Astrocyte of the spinal cord (primary cell): ENCODE results near the gene TIMELESS.

Experiments used
- DNase-seq: peaks from one replicate; pipeline ENCODE4 v3.0.0; 2011; ENCODE audit warnings: low read depth, low spot score
- H3K4me3 ChIP-seq: 2 replicates; pipeline ENCODE4 v1.5.1; 2011; ENCODE audit warnings: low read depth, mild to moderate bottlenecking, low read length, moderate library complexity
- CTCF ChIP-seq: IDR thresholded peaks from 2 replicates; pipeline ENCODE4 v1.5.1; 2012; ENCODE audit warnings: low read depth, mild to moderate bottlenecking, low read length, inconsistent platforms
- in situ Hi-C: cut with HindIII; loops from 2 replicates; pipeline ENCODE4 v1.10.0; 2017; ENCODE audit warnings: low sequenced_read_pairs

Gene TIMELESS

GRCh38 chr12:56487448-56488040 is 38.3 kb upstream of the TIMELESS start:
- no peak for TF ChIP-seq CTCF
- H3K4me3 ChIP-seq, result peak overlapping the region; percentile 44
- in situ Hi-C loops, result no loop called here
- DNase-seq, result no peak

DNA sequence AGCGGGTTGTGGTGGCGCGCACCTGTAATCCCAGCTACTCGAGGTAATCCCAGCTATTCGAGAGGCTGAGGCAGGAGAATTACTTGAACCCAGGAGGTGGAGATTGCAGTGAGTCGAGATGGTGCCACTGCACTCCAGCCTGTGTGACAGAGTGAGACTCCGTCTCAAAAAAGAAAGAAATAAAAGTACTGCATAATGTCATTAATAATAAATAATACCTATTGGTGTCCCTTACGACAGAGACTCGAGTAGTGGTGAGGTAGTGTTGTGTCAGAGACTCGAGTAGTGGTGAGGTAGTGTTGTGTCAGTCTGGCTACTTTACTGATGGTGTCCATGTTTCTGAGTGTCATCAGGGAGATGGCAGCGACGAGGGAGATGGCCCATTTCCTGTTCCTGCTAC is 37.5 kb upstream of the TIMELESS start:
- TF ChIP-seq CTCF, result no peak
- no peak overlapping the region for H3K4me3 ChIP-seq
- no peak for DNase-seq
- in situ Hi-C loops, result no loop called here

GRCh38 chr12:56484566-56484965 is 35.3 kb upstream of the TIMELESS start:
- no peak for DNase-seq
- no peak overlapping the region for H3K4me3 ChIP-seq
- no peak for TF ChIP-seq CTCF
- in situ Hi-C loops, result no loop called here

DNA sequence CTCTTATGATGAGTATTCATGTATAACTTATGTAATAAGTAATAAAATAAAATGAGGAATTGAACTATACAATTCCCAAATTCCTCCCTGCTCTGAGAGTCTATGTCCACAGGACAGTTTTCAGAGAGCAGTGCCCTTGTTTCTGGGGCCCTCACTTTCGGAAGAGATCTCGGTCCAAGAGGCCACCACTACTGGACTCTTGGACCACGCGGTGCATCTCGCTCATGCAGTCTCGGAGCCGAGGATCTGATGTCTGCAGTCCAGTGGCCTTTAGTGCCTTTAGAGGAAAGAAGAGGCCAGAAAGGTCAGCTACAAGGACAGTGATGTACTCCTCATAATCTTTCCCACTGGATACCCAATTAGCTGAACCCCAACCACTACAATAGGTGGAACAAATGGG is 30.4 kb upstream of the TIMELESS start:
- in situ Hi-C loops, result no loop called here
- no peak for DNase-seq
- no peak overlapping the region for H3K4me3 ChIP-seq
- no peak for TF ChIP-seq CTCF

GRCh38 chr12:56477521-56478225 is 28.4 kb upstream of the TIMELESS start:
- DNase-seq, result no peak
- no peak for TF ChIP-seq CTCF
- in situ Hi-C loops, result no loop called here
- H3K4me3 ChIP-seq, result no peak overlapping the region

- DNase-seq, result no peak
- in situ Hi-C loops, result no loop called here
- TF ChIP-seq CTCF, result no peak
- H3K4me3 ChIP-seq, result no peak overlapping the region
Observed at GRCh38 chr12:56476972-56477432, 27.8 kb upstream of the TIMELESS start.
